GM19438 (cell line): ENCODE results near the gene PBX2.
"Not testable (repeated sequence)": the region's sequence is repeated elsewhere in the genome, so short reads cannot be mapped to it uniquely, and the experiment has no call there.

Source experiments
- ATAC-seq: cut with Tn5 transposase; IDR thresholded peaks from one replicate; pipeline ENCODE4 v1.9.1; 2021; ENCODE audit warnings: low read depth; ENCODE audit not compliant: unreplicated experiment

PBX2 gene

DNA sequence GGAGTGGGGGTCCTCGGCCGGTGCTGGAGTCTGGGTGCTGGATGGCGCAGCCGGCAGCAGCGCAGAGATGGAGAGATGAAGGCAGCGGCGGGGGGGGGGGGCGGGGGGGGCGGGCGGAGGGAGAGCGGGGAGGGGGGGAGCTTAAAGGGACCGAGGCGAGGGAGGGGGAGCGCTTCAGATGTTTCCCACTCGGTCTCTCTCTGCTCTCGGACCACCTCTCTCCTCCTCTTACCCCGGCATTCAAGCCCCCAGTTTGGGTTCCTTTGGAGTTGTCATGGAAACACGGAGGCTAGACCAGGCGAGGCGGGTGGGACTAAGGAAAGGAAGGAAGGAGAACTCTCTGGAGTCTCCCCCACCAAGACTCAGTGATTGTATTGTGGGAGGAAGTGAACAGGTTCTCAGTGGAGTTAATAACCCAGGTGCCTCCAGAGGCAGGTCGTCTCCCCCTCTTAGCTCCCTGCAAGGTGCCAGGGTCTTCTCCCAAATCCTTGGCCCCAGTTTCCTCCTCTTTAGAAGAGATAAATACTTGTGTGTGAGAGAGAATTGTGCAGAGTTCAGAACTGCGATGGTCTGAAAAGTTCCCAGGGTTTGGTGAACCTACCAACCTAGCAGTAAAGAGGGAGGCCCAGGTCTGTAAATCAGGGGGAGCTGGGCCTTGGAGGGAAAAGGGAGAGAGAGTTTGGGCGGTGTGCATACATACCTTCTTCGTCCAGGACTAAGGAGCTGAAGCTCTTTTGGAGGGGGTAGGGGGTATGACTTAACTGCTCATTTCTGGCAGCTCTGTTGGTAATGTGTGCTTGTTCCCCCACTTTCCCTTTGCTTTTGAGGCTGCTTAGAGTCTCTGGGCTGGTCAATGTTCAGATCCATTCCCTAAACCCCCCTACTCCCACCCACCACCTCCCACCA lies 37.9 kb downstream of the PBX2 start, which contains the start of gene PRRT1:
TSS of gene PRRT1 (minus strand) at position 77 of the 906 bp plus-strand sequence. CDS start 112 bp downstream, outside the sequence.
- no peak for ATAC-seq

GRCh38 chr6:32151181-32151862 lies 38.7 kb downstream of the PBX2 start:
- ATAC-seq: no peak

DNA sequence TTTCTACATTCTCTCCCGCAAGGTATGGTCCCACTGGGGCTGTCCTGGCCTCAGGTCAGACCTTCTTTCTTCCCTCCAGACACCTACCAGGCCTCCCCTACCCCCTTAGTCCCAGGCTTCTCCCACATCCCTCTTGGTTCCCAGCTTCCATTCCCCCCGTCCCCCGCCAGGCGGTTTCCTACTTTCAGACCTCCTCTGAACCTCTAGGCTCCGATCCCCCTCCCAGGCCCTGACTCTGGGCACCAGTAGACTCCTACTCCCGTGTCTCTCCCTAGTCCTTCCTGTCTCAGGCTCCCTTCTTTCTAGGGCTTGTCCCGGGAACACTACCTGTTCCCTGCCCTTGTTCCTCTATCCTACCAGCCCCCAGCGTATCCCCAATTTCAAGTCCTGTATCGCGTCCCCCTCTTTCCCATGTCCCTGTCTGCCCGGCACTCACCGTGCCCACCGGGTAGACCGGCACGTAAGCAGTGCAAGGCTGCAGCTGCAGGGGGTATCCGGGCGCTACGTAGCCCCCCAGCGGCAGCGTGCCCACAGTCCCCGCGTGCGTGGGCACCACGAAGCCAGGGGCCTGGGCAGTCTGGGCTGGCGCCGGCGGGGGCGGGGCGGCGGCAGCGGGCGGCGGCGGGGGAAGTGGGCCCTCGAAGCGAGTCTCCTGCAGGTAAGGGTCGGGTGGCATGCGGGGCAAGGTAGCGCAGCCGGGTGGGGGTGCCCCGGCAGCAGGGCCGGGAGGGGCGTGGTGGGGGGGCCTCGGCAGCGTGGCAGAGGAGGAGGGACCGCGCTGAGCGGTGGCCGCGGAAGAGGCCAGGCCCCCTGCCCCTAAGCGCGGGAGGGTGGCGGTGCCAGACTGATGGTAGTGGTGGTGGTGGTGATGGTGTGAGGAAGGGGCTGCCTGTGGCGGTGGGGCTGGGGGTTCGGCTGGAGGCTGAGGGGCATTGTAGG lies 39.8 kb downstream of the PBX2 start:
- ATAC-seq: no peak

- ATAC-seq: no peak
Measured at GRCh38 chr6:32149092-32149755, 40.8 kb downstream of the PBX2 start.

DNA sequence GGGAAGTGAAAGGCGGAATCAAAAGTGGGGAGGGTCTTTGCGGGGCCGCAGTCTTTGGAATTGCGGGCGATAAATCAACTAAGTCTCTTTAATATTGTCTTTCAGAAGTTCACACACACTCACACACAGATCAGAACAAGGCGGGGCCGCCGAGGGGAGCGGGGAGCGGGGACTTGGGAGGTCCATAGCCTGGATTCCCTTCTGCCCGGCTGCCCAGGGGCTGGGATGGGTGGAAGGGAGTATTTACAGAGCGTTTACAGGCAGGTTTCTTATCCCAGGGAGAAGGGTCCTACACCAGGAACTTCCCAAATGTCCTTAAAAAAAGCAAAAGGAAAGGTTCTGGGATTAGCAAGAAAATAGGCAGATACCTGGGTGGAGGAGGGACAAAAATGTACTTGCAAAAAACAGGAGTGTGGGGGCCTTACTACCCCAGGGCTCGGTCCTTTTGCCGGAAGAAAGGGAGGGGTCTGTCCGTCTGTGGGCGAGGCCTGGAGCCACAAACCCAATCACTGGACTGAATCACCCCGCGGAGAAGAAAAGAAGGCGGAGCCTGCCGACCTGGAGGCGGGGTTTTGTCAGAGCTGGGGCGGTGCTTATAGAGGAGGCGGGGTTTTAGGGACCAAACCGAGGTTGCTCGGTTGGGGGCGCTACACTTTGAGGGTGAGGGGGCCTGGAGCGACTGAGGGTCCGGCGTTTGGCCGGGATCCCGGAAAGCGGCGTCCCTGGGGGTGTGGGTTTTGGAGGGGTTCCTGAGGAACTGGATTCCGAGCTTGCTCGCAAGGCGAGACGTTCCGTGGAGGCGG lies 41.5 kb downstream of the PBX2 start:
- no peak for ATAC-seq

DNA sequence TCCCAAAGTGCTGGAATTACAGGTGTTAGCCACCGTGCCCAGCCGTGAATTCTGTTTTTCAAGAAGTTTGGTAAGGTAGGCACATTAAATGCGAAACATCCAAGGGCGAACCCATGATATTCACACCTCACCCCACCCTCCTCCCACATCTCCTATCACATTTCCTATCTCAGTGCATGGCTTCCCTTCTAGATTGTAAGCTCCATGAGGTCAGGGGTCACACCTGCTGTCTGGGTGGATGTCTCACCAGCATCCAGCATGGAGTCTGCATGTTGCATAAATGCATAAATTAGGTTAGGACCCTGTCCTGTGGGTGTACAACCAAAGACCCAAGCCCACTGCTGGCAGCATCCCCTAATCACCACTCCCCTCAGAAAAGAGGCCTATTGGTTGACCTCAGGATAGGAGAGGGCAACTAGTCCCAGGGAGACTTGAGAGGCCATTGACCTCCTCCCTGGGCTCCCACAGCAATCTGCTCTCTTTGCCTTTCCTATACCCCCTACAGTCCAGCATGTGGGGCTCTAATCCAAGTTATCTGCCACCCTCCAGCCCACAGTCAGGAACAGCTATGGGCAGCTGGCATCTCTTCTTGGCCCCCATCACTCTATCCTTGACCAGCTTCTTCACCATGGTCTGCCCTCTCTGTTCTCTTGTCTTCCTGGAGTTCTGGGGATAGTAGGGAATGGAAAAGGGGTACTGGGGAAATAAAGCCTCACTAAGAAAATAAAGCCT lies 42.4 kb downstream of the PBX2 start:
- no peak for ATAC-seq

GRCh38 chr6:32146687-32147086 lies 43.3 kb downstream of the PBX2 start:
- no peak for ATAC-seq

DNA sequence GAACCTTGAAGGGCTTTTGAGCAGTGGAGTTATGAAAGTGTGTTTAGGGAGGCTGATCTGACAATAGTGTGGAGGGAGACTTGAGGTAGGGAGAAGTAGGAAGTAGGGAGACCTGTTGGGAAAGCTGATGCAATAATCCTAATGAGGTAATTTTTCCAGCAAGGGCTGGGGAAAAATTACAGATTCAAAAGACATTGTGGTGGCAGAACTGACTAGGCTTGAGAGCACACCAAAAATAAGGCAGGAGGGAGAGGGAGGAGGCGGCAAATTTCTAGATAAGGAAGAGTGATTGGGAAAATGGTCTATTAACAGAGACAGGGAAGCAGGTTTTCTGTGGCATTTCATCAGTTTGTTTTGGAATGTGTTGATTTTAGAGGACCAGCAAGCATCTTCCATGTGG lies 43.7 kb downstream of the PBX2 start:
- ATAC-seq: no peak

GRCh38 chr6:32144238-32144637 lies 45.8 kb downstream of the PBX2 start:
- ATAC-seq: not testable (repeated sequence)

GRCh38 chr6:32140420-32141046 lies 49.5 kb downstream of the PBX2 start:
- no peak for ATAC-seq

- ATAC-seq: no peak
Measured at GRCh38 chr6:32139590-32139989, 50.4 kb downstream of the PBX2 start.

- no peak for ATAC-seq
Measured at GRCh38 chr6:32137454-32137853, 52.5 kb downstream of the PBX2 start.
